Hematopoietic multipotent progenitor cell treated with erythropoietin and hydrocortisone succinate and interleukin-3 and kit ligand, for 15 days (in vitro differentiated cells): ENCODE results near the gene UMOD.
"Not testable (repeated sequence)": the region's sequence is repeated elsewhere in the genome, so short reads cannot be mapped to it uniquely, and the experiment has no call there.

Source experiments
- DNase-seq: peaks from one replicate; pipeline ENCODE4 v3.0.0-alpha.2; 2015; ENCODE audit warnings: low spot score

UMOD gene

GRCh38 chr16:20363191-20363590 is 10.7 kb upstream of the UMOD start:
- DNase-seq = no peak

DNA sequence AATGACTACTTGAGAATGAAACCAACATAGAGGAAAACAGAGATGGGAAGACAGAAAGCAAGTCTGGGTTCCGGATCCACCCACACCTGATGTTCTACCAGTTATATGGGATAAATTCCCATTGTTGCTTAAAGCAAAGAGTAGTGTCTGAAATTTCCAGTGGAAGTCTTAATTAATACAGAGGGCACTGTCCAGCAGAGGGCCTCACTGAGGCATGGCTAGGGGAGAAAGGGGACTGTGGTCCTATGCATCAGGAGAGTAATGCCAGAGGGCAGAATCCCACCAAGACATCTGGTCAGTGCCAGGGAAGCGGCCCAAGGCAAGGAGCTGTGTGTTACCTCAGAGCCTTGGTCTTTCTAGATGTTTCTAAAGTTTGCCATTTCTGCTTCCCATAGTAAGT is 7.5 kb upstream of the UMOD start:
- no peak for DNase-seq

- DNase-seq = no peak
These were observed 2.7 kb upstream of the UMOD start for GRCh38 chr16:20355114-20355782.

DNA sequence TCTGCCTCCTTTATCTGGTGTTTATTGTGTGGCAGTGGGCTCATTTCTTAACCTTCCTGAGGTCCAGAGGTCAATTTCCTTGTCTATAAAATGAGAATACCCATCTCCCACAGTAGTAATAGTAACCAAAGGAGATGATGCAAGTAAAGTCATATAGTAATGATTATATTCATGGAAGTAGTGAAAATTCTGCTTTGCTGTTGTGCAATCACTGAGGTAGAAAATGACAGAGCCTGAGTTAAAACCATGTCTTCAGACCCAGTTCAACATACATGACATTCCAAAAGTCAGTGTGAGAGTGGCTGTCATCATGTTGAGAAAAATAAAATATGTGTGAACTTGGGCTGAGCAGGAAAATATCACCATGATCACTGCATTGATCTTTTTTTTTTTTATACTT is 864 bp upstream of the UMOD start:
- DNase-seq = no peak

DNA sequence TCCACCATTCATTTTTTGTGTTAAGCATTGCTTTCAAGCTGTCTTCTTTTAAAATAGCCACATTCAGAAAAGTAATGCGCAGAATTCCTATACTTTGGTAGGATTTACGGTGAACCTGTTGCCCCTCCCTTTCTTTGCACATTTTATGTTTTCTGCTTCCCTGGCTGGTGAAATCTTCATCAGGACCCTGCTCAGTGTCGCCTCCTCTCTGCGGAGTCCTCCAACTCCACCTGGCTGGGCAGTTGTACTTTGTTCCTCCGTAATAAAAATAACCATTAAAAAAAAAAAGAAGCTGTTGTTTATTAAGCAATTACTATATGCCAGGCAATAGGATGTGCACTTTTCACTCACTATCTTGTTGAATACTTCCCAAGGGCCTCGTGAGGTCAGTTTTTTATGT is 2.9 kb downstream of the UMOD start:
- no peak for DNase-seq

- no peak for DNase-seq
These were observed 3.9 kb downstream of the UMOD start for GRCh38 chr16:20348365-20349185.

- DNase-seq = no peak
These were observed 4.7 kb downstream of the UMOD start for GRCh38 chr16:20347666-20348364.

DNA sequence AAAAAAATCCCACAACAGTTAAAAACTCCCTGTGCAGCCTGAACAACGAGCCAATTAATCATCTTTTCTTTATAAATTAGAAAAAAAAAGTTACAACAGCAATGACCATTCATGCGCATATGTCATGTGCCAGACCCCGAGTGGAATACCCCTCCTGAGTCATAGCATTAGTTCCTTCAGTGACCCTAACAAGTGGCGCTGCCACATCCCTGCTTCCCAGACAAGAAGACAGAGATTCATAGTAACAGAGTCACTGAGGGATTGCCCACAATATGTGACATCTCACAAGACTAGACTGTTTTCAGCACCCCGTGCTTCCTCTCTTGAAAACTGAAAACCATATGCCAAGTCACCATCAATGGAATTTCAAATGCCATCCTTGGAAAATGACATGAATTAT is 7.9 kb downstream of the UMOD start:
- no peak for DNase-seq

- no peak for DNase-seq
These were observed 12.8 kb downstream of the UMOD start for GRCh38 chr16:20339744-20340143.

DNA sequence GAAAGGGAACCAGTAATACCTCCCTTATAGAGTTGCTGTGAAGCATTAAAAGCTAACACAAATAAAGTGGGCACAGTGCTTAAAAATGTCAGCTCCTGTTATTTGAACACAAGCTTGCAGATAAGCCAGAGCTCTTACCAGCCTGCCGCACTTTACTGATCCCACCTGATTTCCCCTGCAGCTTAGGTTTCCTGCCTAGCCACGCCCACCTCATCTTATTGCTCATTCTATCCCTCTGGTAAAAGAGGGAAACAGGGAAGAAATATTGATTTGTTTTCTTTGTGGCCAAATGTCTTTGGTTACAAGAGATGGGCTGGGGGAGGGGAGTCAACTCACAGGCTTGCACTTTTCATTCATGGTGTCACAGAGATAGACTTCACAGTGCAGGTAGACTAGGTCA is 15.6 kb downstream of the UMOD start:
- no peak for DNase-seq

- DNase-seq = no peak
These were observed 18.1 kb downstream of the UMOD start for GRCh38 chr16:20334396-20334795.

- no peak for DNase-seq
These were observed 19.4 kb downstream of the UMOD start for GRCh38 chr16:20333120-20333519.

GRCh38 chr16:20332411-20332810 is 20.1 kb downstream of the UMOD start:
- no peak for DNase-seq

DNA sequence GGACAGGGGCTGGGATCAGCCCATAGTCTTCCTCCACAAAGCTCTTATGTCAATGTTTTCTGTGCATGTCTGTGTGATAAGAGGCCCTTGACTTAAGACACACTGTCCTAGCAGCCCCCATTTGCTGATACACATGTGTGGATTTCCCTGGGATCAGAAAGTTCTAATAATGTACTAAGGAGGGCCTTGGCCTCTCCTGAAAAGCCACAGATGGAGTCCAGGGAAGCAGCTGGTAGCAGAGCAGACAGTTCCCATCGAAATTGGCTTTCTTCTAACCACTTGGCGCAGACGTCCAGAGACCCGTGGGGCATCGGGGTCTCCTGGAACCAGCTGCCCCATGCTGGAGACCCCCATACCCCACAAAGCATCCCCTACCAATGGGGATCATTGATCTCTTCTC is 20.9 kb downstream of the UMOD start:
- no peak for DNase-seq

GRCh38 chr16:20329392-20330138 is 22.9 kb downstream of the UMOD start:
- no peak for DNase-seq

DNA sequence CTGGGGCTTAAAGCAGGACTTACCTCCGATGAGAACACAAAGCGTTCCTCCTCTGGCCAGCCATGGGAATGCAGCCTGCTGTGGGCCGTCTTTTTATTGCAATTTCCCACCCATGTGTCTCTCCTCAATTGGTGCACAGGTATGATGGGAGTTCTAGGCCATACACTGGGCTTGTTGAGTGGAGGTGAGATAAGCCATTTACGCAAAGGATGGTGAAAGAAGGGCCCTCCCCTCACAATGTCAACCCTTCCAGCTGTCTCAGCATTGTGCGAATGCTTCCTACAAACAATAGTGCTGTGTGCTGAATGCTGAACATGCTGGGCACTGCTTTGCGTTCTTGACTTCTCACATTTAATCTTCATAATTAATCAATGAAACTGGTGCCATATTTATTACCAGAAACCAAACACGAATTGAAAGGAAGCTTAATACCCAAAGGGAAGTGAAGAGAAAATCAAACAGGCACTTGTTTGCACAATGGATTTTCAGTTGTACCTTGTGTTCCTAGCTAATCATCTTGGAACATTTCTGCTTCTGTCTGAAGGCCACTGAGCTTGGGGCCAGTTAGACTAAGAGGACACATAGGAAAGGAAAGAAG is 25.0 kb downstream of the UMOD start, which contains the start of gene GP2:
Gene GP2 (minus strand): TSS at position 70 of the 598 bp plus-strand sequence. CDS start 1,082 bp downstream, outside the sequence.
- DNase-seq = no peak

DNA sequence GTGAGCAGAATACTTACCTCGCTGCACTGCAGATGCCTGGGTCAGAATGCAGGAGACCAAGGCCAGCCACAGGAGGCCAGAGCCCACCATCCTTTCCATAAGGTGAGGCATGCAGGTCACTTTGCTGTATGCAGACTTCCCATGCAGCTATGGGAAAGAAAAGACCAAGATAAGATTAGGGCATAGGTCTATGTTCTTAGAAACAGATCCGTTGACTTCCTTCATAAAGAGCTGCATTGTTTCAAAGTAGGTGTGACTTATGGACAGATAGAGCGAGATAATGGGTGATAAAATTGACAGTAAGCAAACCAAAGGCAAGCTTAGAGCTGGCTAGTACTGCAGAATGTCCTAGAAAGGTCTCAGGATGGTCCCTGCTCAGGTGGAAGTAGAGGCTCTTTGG is 26.2 kb downstream of the UMOD start:
- DNase-seq = no peak

DNA sequence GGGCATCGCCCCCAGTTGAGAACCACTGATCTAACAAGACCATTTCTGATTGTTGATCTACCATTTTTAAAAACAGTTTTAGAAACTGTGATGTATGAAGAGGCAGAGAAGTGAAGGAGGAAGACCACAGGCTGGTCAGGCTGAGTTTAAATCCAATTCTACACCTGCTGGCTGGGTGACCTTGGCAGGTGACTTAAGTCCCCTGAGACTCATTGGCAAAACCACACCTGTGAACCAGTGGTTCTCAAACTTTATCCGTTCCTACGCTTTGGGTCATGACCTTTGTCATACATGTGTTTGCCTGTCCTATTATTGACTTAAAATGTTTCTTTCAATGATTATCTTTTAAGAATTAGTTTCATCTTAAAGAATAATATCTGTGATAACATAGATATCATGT is 27.5 kb downstream of the UMOD start:
- DNase-seq = no peak

- DNase-seq = no peak
These were observed 28.9 kb downstream of the UMOD start for GRCh38 chr16:20323591-20324117.

DNA sequence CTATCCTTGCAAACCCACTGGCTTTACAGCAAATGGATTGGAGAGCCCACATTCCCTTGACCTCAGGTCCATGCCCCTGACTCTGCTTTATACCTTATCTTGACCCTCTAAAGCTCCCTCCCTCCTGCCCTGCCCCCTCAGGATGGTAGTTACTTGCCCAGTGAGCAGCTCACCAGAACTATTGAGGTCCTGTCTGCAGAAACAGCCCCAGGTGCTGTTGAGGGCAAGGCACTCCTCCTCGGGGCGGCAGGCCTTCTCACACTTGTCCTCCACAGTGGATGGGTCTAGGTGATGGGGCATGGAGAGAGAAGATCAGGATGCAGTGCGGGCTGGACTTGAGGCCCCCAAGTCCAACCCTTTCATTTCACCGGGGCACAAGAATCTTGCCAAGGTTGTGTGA is 29.8 kb downstream of the UMOD start:
- no peak for DNase-seq

DNA sequence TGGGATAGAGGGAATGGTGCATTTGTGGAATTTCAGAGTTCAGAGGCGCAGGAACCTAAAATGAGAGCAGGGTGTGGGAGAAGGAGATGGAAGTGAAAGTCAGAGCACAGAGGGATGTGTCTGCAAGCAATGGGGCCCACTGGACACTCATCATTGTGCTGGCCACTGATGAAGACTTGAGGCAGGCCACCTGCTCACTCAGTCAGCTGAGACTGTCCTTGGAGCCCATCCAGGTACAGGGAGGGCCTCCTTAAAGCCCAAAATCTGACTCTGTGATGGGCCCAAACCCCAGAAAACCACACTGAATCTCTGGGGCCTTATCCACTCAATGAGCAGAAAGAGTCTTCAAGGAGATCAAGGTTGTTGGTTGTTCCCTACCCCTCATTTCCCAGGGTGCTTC is 30.8 kb downstream of the UMOD start:
- DNase-seq = no peak

DNA sequence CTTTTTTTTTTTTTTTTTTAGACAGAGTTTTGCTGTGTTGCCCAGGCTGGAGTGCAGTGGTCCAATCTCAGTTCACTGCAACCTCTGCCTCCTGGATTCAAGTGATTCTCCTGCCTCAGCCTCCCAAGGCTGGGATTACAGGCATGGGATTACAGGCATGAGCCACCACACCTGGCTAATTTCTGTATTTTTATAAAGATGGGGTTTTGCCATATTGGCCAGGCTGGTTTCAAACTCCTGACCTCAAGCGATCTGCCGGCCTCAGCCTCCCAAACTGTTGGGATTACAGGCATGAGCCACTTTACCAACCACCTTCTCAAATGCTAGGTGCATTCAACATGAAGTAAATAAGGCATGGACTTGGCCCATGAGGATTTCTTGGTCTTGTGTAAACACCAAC is 31.5 kb downstream of the UMOD start:
- DNase-seq = not testable (repeated sequence)
